ENCODE data around the gene AMOTL1. TPM values are rescaled to one million over a fixed set of nuclear protein-coding genes. Genes with fewer than 3 reads are reported as not detected.

Gene AMOTL1
- total RNA-seq, result 46.3 TPM
- long read RNA-seq, partial matches to known transcripts, result 1 of 19 reads
- long read RNA-seq, other reads (novel, unspliced or antisense), result 18 of 19 reads

- intact Hi-C loops (cut with micrococcal nuclease), result loop anchor here (10.0 kb wide), 1 partner anchor 143 kb away; no protein-coding TSS in a partner anchor
- peak; percentile 95 for ATAC-seq
- DNase-seq, result peak; percentile 93
Observed at GRCh38 chr11:94767701-94768601, at the start of gene AMOTL1. Gene AMOTL1, plus strand, starts transcription at chr11:94768356. Its CDS starts 156 bp downstream, at chr11:94768512.

- DNase-seq (no peak), ATAC-seq (no peak)
- intact Hi-C loops (cut with micrococcal nuclease), result no loop called here
Observed at GRCh38 chr11:94719876-94720275, 48.3 kb upstream of the AMOTL1 start.

- no peak for DNase-seq
- intact Hi-C loops (cut with micrococcal nuclease), result no loop called here
- no peak for ATAC-seq
Observed at GRCh38 chr11:94721565-94722292, 46.4 kb upstream of the AMOTL1 start.

GRCh38 chr11:94722735-94723134, 45.4 kb upstream of the AMOTL1 start:
- ATAC-seq, result no peak
- intact Hi-C loops (cut with micrococcal nuclease), result no loop called here
- DNase-seq, result no peak

GRCh38 chr11:94725097-94725496, 43.1 kb upstream of the AMOTL1 start:
- intact Hi-C loops (cut with micrococcal nuclease), result no loop called here
- DNase-seq, result no peak
- ATAC-seq, result no peak

GRCh38 chr11:94727819-94728218, 40.3 kb upstream of the AMOTL1 start:
- ATAC-seq (no peak), DNase-seq (no peak)
- intact Hi-C loops (cut with micrococcal nuclease), result no loop called here

GRCh38 chr11:94728541-94728940, 39.6 kb upstream of the AMOTL1 start:
- ATAC-seq (no peak), DNase-seq (no peak)
- intact Hi-C loops (cut with micrococcal nuclease), result no loop called here

GRCh38 chr11:94728966-94729751, 39.0 kb upstream of the AMOTL1 start:
- ATAC-seq (no peak), DNase-seq (no peak)
- intact Hi-C loops (cut with micrococcal nuclease), result no loop called here

GRCh38 chr11:94730153-94730552, 38.0 kb upstream of the AMOTL1 start:
- DNase-seq (no peak), ATAC-seq (no peak)
- intact Hi-C loops (cut with micrococcal nuclease), result no loop called here

- intact Hi-C loops (cut with micrococcal nuclease), result no loop called here
- DNase-seq, result no peak
- peak; percentile 91 for ATAC-seq
Observed at GRCh38 chr11:94731880-94732601, 36.1 kb upstream of the AMOTL1 start.

- peak; percentile 65 for DNase-seq
- intact Hi-C loops (cut with micrococcal nuclease), result no loop called here
- peak; percentile 66 for ATAC-seq
Observed at GRCh38 chr11:94732617-94733281, 35.4 kb upstream of the AMOTL1 start.

- DNase-seq (no peak), ATAC-seq (no peak)
- intact Hi-C loops (cut with micrococcal nuclease), result no loop called here
Observed at GRCh38 chr11:94734563-94735275, 33.4 kb upstream of the AMOTL1 start.

GRCh38 chr11:94735907-94736306, 32.2 kb upstream of the AMOTL1 start:
- no peak for ATAC-seq
- intact Hi-C loops (cut with micrococcal nuclease), result no loop called here

GRCh38 chr11:94737171-94737611, 31.0 kb upstream of the AMOTL1 start:
- intact Hi-C loops (cut with micrococcal nuclease), result no loop called here

More at GRCh38 chr11:94735907-94736306, 32.2 kb upstream of the AMOTL1 start:
- DNase-seq, result no peak

GRCh38 chr11:94738746-94739145, 29.4 kb upstream of the AMOTL1 start:
- intact Hi-C loops (cut with micrococcal nuclease), result no loop called here
- no peak for DNase-seq
- ATAC-seq, result no peak

More at GRCh38 chr11:94737171-94737611, 31.0 kb upstream of the AMOTL1 start:
- ATAC-seq (no peak), DNase-seq (no peak)

GRCh38 chr11:94739331-94739730, 28.8 kb upstream of the AMOTL1 start:
- no peak for ATAC-seq
- no peak for DNase-seq
- intact Hi-C loops (cut with micrococcal nuclease), result no loop called here

All from left ventricle myocardium superior (tissue), 1 donor.